Frontal cortex (tissue), 4 donors: Measurements from ENCODE around the gene LAMA5. TPM values are rescaled to one million over a fixed set of nuclear protein-coding genes. Genes with fewer than 3 reads are reported as not detected.

Experiments used
- DNase-seq, 2 donors: peaks; one replicate each; pipeline ENCODE4 v3.0.0; 2012; ENCODE audit warnings: low spot score in 2 of 2
- FAIRE-seq: peaks from 2 replicates; lab custom pipeline; 2012; peaks lifted over from hg19 to GRCh38; lab: Jason Lieb, UNC
- total RNA-seq: library from RNA; depleted of rRNA; stranded (reverse); fragments of >200 nt; gene quantifications from one replicate; pipeline ENCODE4 v1.2.3, GENCODE V29; 2014
- donor health status: control.
- donor health status: control.
- donor health status: control.

Gene LAMA5
- total RNA-seq, 1 donor from 2014 or later: 11.4 TPM

DNA sequence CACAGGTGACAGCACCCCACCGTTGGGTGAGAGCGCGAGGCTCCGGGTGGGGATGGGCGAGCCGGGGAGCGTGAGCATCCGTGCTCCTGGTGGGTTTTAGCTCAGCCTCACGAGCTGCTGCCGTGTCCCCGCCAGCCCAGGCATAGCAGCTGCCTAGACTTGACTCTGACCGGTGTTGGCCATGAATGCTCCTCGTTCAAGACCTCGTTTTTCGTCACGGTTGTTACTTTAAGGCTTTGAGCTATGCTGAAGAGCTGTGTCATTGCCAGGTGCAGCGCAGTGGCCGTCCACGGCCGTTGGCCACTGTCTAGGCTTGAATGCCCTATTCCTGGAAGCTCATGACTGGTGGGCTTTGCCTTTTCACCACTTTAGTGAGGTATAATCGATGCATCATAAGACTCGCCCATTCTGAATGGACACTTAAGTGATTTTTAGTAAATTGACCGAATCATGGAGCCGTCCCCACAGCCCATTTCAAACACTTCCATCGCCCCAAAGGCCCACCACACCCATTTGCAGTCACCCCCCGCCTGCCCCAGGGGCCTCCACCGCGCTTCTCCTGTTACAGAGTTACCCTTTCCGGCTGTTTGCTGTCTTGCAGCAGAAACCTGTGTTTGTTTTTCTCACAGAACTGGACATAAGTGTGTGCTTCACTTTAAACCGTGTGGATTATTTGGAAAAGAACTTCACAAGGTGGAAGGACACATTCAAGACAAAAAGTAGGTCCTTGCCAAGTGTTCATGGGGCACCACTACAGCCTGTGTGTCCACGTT lies 85.8 kb downstream of the LAMA5 start:
- DNase-seq (no peak), FAIRE-seq (no peak)

- no peak for FAIRE-seq
Measured at GRCh38 chr20:62280303-62280702, 86.8 kb downstream of the LAMA5 start.

GRCh38 chr20:62277253-62277652 lies 89.9 kb downstream of the LAMA5 start:
- no peak for DNase-seq
- no peak for FAIRE-seq

More at GRCh38 chr20:62280303-62280702, 86.8 kb downstream of the LAMA5 start:
- DNase-seq: no peak

DNA sequence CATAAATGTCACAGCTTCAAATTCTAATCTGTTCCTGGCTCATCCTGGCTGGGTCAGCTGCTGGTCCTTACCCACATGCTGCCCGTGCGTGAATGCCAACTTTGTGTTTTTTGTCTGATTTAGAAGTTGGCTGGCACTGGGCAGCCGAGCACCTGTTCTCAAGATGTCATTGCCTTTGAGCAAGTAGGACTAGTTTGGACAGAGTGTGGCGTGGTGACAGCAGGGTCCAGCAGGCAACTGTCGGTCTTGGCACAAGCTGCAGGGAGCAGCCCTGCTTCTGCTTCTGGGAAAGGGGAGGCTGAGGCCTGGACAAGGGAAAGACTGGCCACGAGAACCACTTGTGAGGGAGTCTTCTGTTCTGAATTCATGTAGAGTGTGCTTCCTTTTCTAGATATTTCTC lies 90.7 kb downstream of the LAMA5 start:
- FAIRE-seq: no peak
- no peak for DNase-seq

GRCh38 chr20:62275219-62275618 lies 91.9 kb downstream of the LAMA5 start:
- no peak for FAIRE-seq
- no peak for DNase-seq

DNA sequence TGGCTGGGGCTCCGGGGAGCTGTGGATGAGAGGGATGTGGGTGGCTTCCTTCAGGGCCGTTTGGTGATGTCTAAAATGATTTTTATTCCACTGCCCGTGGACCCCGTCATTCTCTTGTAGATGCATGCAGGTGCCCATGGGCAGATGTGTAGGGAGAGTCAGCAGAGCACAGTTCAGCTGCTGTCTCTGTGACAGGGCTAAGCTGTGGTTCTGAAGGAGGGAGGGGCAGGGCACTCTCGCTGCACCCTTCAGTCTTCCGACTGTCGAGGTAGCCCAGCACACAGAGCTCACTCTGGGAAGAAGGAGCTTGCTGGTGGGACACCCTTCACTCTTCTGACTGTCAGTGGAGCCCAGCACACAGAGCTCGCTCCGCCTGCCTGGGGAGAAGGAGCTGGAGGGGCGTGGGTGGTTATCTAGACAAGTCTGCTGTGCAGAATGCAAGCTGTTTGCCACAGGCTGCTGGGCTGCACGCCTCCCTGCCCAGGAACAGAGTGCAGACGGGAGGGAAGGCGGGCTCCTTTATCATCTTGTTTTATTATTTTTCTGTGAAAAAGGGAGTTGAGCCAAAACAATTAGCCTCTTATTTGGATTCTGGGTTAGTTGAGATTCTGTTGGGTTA lies 92.7 kb downstream of the LAMA5 start:
- FAIRE-seq (no peak), DNase-seq (peak in 1 of 2 donors; percentile 42)

- FAIRE-seq (no peak), DNase-seq (no peak)
Measured at GRCh38 chr20:62273416-62273815, 93.7 kb downstream of the LAMA5 start.

GRCh38 chr20:62272200-62272599 lies 94.9 kb downstream of the LAMA5 start:
- no peak for FAIRE-seq

DNA sequence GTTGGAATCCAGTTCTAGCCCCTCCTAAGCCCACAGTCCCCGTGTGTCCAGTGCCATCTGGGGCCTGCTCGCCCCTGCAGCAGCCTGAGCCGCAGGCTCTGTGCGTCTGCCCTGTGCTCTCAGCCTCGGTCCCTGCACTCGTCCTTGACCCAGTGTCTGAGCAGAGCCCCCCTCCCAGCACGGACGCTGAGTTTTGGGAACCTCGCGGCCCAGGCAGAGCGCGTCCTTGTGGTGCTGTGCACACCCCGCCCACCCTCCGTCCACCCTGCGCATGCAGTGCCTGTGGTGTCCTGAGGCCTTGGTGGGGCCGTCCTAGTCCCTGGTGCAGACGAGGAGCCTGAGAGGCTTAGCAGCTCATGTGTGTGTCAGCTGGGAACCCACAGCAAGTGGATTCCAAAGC lies 97.2 kb downstream of the LAMA5 start:
- no peak for FAIRE-seq

More at GRCh38 chr20:62272200-62272599, 94.9 kb downstream of the LAMA5 start:
- DNase-seq: no peak

GRCh38 chr20:62269378-62269777 lies 97.7 kb downstream of the LAMA5 start:
- DNase-seq: no peak
- no peak for FAIRE-seq

More for the DNA sequence above, 97.2 kb downstream of the LAMA5 start:
- no peak for DNase-seq

DNA sequence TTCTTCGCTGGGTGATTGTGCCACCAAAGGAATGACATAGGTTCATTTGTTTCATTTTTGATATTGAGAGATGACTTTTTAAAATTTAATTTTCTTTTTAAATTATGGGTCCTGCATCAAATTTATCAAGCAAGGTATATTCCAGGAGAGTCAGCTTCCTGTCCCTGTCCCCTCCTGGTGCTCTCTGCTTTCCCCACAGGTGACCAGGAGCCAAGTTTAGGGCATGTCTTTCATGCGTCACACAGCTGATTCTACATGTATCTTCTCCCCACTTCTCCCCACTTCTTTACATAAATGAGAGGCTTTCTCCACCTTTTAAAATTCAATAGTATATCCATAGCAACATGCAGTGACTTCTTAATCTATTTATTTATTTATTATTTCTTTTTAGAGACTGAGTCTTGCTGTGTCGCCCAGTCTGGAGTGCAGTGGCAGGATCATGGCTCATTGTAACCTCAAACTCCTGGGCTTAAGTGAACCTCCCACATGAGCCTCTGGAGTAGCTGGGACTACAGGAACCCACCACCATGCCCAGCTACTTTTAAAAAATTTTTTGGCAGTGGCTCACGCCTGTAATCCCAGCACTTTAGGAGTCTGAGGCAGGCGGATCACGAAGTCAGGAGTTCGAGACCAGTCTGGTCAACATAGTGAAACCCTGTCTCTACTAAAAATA lies 98.7 kb downstream of the LAMA5 start:
- FAIRE-seq (no peak), DNase-seq (no peak)

DNA sequence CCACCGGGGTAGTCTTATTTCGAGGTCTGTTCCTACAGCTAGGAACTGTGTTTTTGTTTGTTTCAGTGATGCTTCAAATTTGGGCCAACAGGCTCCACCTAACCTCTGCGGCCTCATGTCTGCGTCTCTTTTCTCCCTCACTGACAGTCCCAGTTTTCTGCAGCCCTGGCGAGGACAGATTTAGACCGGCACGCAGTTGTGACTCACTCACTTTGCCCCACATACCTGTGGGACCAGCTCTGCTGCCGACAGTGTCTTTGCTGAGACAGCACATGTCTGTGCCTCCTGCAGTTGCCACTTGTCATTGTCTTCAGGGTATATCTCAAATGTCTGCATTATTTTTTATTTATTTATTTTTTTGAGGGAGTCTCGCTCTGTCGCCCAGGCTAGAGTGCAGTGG lies 99.6 kb downstream of the LAMA5 start:
- FAIRE-seq: no peak
- peak in 1 of 2 donors; percentile 62 for DNase-seq

GRCh38 chr20:62266851-62267250 lies 100.3 kb downstream of the LAMA5 start:
- no peak for FAIRE-seq
- no peak for DNase-seq

DNA sequence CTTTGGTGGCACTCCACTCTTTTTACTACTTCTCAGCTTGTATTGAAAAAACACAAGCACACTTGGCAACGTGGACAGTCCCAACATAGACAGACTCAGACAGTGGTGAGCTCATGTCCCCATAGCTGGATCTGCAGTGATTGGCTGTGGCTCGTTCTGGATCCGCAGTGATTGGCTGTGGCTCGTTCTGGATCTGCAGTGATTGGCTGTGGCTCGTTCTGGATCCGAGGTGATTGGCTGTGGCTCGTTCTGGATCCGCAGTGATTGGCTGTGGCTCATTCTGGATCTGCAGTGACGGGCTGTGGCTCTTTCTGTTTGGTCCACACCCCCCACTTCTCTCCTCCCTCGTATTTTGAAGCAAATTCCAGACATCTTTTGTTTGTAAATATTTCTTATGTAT lies 100.8 kb downstream of the LAMA5 start:
- FAIRE-seq: no peak

GRCh38 chr20:62265365-62265764 lies 101.7 kb downstream of the LAMA5 start:
- DNase-seq: no peak
- FAIRE-seq: no peak

More for the DNA sequence above, 100.8 kb downstream of the LAMA5 start:
- no peak for DNase-seq

GRCh38 chr20:62263396-62263795 lies 103.7 kb downstream of the LAMA5 start:
- FAIRE-seq (no peak), DNase-seq (no peak)

DNA sequence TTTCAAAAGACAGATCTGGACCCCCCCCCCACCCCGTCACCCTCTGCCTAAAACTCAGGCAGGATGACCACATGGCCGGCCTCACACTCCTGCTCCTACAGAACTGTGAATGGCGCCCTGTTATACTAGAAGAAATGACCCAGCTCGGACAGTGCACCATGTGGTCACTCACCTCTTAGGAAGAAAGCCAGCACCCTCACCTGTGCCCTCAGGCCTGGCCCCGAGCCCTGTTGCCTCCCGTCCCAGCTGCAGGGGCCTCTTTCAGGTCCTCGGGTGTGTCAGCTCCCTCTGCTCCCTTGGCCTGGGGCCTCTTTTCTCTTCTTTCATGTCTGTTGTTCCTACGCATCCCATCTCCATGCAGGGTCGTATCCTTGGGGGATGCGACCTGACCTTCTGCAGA lies 105.0 kb downstream of the LAMA5 start:
- DNase-seq (no peak), FAIRE-seq (no peak)

GRCh38 chr20:62259294-62259565 lies 107.9 kb downstream of the LAMA5 start:
- FAIRE-seq (no peak), DNase-seq (no peak)
